ENCODE data around the gene JAZF1. TPM values are rescaled to one million over a fixed set of nuclear protein-coding genes. Genes with fewer than 3 reads are reported as not detected.
"Not testable (repeated sequence)": the region's sequence is repeated elsewhere in the genome, so short reads cannot be mapped to it uniquely, and the experiment has no call there.

Gene JAZF1
- total and polyA plus RNA-seq, 11 donors: 10.3 to 46.2 (median 26.8) TPM

GRCh38 chr7:27863880-27864279, 316.7 kb downstream of the JAZF1 start:
- H3K36me3 ChIP-seq: no peaks in the 10 kb centered on the region
- ATAC-seq (no peak), DNase-seq (no peak)
- intact Hi-C loops (cut with DNase I): no loop called here
- H3K27ac ChIP-seq: no peak overlapping the region
- 94 to 97% (median 95%) methylated on average over 11 of the region's 11 CpGs for WGBS, 4 donors
- no peak overlapping the region for H3K4me3 ChIP-seq
- no peak for TF ChIP-seq CTCF (IDR thresholded peaks at IDR 0.05)
- no peaks in the 10 kb centered on the region for H3K4me1 ChIP-seq
- H3K9me3 ChIP-seq: peaks cover 0 to 9% (median 0%) of the 10 kb centered on the region in 12 donors
- H3K27me3 ChIP-seq: no peaks in the 10 kb centered on the region

- no peak for DNase-seq
- Histone ChIP-seq H3K27me3 (no peaks in the 10 kb centered on the region), H3K9me3 (peaks cover 0 to 17% (median 0%) of the 10 kb centered on the region in 12 donors), H3K27ac (no peak overlapping the region), H3K36me3 (no peaks in the 10 kb centered on the region), H3K4me3 (no peak overlapping the region), H3K4me1 (no peaks in the 10 kb centered on the region)
- TF ChIP-seq CTCF (IDR thresholded peaks at IDR 0.05) (no peak), POLR2A (IDR thresholded peaks at IDR 0.05) (no peak)
- no peak for ATAC-seq
- WGBS, 4 donors: 71 to 80% (median 74%) methylated on average over 3 of the region's 3 CpGs
- intact Hi-C loops (cut with DNase I): no loop called here
Observed at GRCh38 chr7:27861747-27862146, 318.8 kb downstream of the JAZF1 start.

GRCh38 chr7:27860800-27861199, 319.8 kb downstream of the JAZF1 start:
- Histone ChIP-seq H3K9me3 (peaks cover 0 to 22% (median 0%) of the 10 kb centered on the region in 12 donors), H3K36me3 (no peaks in the 10 kb centered on the region), H3K27me3 (no peaks in the 10 kb centered on the region), H3K4me3 (no peak overlapping the region), H3K27ac (no peak overlapping the region), H3K4me1 (no peaks in the 10 kb centered on the region)
- DNase-seq: no peak
- TF ChIP-seq CTCF (IDR thresholded peaks at IDR 0.05) (no peak), POLR2A (IDR thresholded peaks at IDR 0.05) (no peak)
- no peak for ATAC-seq
- intact Hi-C loops (cut with DNase I): no loop called here
- WGBS, 4 donors: 91 to 95% (median 91%) methylated on average over 6 of the region's 6 CpGs

- H3K27me3 ChIP-seq; H3K36me3 ChIP-seq; intact Hi-C loops (cut with DNase I); DNase-seq; H3K4me3 ChIP-seq; ATAC-seq; H3K27ac ChIP-seq; H3K4me1 ChIP-seq: not testable (repeated sequence)
- 96 to 100% (median 98%) methylated on average over 8 to 28 of the region's 28 CpGs for WGBS, 4 donors
- H3K9me3 ChIP-seq: peaks cover 0 to 28% (median 0%) of the 10 kb centered on the region in 12 donors
Observed at GRCh38 chr7:27856703-27857485, 323.7 kb downstream of the JAZF1 start.

- DNase-seq: no peak
- Histone ChIP-seq H3K9me3 (peaks cover 0 to 6% (median 0%) of the 10 kb centered on the region in 12 donors), H3K36me3 (no peaks in the 10 kb centered on the region), H3K4me1 (no peaks in the 10 kb centered on the region), H3K4me3 (no peak overlapping the region), H3K27me3 (no peaks in the 10 kb centered on the region), H3K27ac (no peak overlapping the region)
- WGBS, 4 donors: 94 to 96% (median 95%) methylated on average over 5 of the region's 5 CpGs
- TF ChIP-seq CTCF (IDR thresholded peaks at IDR 0.05) (no peak), POLR2A (IDR thresholded peaks at IDR 0.05) (no peak)
- no peak for ATAC-seq
- intact Hi-C loops (cut with DNase I): no loop called here
Observed at GRCh38 chr7:27850531-27850930, 330.1 kb downstream of the JAZF1 start.
